Left renal cortex interstitium (tissue), 4 donors: Measurements from ENCODE around the gene KDM2A. TPM values are rescaled to one million over a fixed set of nuclear protein-coding genes. Genes with fewer than 3 reads are reported as not detected.
A peak's percentile ranks its signal among the peaks of the same experiment; 100 is the strongest.
"Not testable (repeated sequence)": the region's sequence is repeated elsewhere in the genome, so short reads cannot be mapped to it uniquely, and the experiment has no call there.

ENCODE experiments used
- DNase-seq, 4 donors: peaks; one replicate each; pipeline ENCODE4 v3.0.0-alpha.2; 2013; ENCODE audit warnings: low read depth in 4 of 4, low spot score in 2 of 4, missing footprints in 1 of 4
- polyA plus RNA-seq, 4 donors: library from polyadenylated mRNA; unstranded; fragments of 120-200 nt; gene quantifications; one replicate each; pipeline ENCODE4 v1.2.1, GENCODE V29; 2013; ENCODE audit not compliant: insufficient read length in 4 of 4

KDM2A gene
- polyA plus RNA-seq, 4 donors = 66.3 to 92.0 (median 75.9) TPM

DNA sequence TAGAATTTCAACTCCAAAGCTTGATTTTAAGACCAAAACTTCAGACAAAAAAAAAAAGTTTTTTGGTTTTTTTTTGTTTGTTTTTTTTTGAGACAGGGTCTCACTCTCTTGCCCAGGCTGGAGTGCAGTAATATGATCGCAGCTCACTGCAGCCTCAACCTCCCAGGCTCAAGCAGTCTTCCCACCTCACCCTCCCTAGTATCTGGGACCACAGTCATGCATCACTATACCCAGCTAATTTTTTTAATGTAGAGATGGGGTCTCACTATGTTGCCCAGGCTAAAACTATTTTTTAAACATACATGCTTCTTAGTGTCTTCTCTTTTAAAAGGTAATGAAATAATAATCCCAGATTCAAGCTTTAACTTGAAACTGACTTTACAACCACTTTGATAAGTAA, 111.8 kb downstream of the KDM2A start:
- DNase-seq = no peak

DNA sequence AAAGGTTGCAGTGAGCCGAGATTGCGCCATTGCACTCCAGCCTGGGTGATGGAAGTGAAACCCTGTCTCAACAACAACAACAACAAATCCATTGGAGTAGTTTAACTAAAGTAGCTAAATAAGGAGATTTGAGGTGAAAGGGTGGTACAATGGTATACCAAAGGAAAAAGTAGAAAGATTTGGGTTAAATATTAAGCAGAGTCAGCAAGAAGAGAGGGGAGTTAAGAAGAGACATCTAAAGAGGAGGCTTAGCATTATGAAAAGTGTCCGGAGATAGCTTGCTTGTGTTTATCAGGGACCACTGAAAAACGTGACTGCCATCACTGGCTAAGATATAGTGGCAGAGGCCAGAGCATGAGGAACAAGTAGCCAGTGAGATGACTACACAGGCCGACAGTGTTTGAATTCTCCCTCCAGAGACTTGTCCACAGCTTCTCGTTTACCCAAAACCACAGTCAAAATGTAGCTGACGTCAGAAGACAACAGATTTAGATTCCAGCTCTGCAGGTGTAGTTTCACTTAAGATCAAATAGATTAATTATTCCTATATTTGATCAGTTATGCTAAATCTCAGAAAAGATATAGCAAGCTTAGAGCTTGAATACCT, 114.6 kb downstream of the KDM2A start:
- DNase-seq = no peak

DNA sequence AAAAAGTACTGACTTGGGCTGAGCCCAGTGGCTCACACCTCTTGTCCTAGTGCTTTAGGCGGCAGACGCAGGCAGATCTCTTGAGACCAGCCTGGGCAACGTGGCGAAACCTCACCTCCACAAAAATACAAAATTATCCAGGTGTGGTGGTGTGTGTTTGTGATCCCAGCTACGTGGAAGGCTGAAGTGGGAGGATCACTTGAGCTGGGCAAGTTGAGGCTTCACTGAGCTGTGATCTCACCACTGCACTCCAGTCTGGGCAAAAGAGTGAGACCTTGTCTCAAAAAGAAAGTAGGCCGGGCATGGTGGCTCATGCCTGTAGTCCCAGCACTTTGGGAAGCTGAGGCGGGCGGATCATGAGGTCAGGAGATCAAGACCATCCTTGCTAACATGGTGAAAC, 115.5 kb downstream of the KDM2A start:
- not testable (repeated sequence) for DNase-seq

DNA sequence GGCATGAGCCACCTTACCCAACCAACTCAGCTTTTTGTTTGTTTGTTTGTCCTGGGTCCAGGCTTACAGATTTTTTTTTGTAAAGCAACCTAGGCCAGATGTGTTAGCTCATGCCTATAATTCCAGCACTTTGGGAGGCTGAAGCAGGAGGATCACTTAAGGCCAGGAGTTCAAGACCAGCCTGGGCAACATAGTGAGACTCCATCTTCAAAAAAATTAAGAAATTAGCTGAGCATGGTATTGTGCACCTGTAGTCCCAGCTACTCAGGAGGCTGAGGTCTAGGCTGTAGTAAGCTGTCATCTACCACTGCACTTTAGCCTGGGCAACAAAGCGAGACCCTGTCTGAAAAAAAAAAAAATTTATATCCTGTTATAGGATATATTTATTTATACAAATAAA, 118.5 kb downstream of the KDM2A start:
- no peak for DNase-seq

DNA sequence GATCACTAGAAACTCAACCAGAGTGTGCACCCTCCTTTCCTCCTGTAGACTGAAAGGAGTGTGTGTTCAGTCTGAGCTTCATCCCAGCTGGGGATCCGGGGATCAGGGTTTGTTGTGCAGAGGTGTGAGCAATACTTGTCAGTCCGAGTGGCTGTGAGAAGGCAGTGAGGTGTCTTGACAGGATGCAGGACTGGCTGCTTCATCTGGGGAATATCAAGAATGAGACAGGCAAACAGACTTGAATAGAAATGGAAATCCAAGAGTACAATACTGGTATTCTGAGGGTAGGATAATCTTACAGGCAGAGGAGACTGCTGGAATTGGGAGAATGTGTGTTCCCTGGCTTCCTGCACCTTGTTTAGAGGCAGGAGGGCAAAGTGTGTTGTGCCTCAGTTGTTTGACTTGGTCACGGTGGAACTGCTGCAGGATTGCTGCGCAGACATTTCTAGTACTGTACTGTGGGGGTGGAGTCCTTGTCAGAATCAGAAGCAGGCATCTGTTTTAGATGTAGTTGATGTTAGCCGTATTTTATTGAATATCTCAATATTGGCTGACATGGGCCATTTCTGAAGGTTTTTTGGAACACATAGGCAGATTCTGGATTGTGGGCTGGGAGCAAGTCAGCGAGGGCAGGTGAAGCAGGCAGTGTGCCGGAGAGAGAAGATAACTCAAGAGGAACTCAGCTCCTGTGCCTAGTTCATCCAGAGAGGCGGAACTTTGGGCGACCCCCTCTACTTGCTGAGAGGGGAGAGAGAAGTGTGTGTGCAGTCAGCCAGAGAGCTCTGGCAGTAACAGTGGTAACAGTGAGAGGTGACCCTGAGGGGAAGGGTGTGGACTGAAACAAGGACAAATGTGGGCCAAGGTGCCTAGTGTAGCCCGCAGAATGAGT, 120.1 kb downstream of the KDM2A start:
- DNase-seq = no peak

DNA sequence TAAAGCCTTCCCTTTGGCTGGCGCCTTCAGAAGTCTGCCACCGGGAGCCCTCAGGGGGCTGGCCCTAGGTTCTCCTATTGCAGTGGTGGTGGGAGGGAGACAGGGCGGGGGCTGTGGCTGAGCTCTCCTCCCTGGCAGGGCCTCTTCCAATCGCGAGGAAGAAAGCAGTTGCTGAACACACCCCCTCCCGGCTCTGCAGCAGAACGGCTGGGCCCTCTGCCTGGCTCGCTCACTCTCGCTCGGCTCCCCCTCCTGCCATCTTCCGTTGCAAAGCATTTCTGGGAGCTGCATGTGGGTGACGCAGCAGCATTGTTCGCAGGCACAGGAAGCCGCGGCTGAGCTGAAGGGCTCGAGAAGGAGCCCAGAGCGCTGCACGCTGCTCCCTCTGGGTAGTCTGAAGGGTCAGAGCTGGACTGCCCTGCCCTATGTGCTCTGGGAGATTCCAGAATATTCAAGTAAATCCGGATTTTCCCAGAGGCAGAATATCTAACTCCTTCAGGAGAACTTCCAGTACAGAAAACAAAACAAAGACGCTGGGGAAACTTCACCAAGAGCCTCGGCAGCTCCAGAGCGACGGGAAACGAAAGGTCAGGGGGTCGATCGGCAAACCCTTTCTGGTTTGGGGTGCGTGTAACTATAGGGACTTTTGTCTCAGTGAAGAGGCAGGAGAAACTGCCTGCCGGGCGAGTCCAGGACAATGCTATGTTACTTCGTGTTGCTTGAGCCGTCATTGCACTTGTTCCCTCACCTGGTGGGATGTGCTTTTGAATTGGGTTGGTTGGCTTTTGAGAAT, 120.9 kb downstream of the KDM2A start:
- peak; percentile 86 to 96 (median 92) for DNase-seq

DNA sequence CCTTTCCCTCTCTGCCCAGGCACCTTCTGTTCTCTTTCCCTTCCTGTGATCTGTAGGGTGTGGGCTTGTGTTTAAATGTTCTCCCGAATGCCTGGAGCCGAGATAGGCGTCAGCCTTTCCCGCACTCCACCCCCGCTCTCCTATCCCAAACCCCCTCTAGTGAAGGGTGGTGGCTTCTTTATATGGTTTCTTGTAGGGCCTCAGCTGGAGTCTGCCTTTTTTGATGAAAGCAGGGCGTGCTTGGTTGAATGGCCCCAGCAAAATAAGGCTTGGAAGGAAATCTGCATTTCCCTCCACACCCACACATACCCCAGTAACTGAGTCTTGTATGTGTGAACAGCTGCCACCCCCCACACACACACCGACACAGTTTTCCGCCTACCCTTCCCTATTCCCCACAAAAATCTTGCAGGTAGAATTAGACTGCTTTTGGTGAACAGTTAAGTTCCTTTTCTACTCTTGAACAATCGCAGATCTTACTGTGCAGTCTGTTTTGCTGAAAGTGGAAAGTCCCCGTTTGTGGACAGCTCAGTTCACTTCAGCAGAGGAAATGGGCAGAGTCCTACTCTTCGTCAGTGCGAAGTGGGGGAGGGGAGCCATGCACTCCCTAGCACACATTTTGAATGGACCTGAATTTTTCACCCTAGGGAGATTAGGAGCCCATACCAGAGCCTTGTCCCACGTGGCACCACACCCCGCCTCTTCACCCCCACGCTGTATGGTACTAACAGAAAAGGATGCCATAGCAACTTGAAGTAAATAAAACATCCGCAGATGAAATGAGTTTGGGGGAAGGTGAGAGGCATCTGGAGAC, 121.7 kb downstream of the KDM2A start:
- peak in 2 of 4 donors; percentile 53 to 57 for DNase-seq

DNA sequence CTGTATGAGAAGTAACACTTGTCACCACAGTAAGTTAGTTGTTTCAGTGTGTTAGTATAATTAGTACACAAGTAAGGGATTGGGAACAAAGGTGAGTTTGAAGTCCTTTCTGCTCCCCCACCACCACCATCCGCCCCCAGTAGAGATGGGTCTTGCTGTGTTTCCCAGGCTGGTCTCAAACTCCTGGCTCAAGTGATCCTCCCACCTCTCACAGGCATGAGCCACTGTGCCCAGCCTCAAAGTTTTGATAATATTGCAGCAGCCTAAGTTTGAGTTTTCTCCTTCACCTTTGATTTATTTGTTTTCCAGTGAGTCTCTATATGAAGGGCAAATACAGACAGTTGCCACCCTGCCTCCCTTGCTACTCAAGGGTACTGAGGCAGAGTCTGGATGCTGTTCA, 123.5 kb downstream of the KDM2A start:
- DNase-seq = no peak

DNA sequence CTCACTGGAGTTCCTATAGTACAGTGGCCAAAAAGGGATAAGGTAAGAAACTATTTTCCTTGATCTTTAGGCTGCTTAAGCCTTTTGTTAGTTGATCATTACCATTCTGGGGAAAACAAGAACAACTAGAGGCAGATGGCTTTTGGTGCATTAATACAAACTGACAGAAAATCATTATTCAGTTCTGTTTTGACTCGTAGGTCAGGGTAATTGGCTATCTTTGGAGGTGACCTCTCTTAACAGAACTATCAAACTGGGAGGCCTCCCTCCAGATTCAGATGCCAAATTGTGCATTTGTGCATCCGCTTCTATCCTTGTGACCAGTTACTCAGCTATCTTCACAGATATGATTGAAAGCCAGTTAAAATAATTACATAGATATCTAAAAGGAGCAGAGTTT, 124.0 kb downstream of the KDM2A start:
- DNase-seq = no peak

DNA sequence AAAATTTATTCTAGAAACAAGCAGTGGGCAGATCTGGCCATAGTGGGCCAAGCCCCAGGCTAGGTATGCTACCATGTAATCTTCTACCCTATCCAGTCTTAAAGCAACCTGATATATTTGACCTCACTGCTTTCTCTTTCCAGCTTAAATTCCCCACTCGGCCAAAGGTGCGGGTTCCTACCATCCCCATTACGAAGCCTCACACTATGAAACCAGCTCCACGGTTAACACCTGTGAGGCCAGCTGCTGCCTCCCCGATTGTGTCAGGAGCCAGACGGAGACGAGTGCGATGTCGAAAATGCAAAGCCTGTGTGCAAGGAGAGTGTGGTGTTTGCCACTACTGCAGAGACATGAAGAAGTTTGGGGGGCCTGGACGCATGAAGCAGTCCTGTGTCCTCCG, 126.0 kb downstream of the KDM2A start:
- DNase-seq = no peak

DNA sequence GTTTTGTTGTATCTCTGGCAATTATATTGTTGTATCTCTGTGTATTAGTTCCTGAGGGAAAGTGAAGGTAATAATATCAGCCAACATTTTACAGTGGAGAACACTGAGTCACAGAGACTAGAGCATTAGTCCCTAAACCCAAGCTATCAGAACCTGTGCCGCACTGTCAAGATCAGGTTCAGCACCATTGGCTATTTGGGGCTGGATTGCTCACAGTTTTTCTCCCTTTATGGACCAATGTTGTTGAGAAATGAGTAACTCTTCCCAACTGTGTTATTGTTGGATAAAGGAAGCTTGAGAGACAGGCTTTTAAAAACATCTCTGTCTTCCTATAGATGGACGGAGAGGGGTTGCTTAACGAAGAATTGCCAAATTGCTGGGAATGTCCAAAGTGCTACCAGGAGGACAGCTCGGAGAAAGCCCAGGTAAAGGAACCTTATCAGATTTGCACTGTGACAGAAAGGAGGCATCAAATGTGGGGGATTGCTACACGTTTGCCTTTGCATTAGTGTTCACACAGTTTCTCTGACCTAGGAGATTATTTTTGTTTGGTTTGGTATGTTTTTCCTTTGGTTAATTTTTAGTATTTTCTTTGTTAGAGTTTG, 129.0 kb downstream of the KDM2A start:
- no peak for DNase-seq

DNA sequence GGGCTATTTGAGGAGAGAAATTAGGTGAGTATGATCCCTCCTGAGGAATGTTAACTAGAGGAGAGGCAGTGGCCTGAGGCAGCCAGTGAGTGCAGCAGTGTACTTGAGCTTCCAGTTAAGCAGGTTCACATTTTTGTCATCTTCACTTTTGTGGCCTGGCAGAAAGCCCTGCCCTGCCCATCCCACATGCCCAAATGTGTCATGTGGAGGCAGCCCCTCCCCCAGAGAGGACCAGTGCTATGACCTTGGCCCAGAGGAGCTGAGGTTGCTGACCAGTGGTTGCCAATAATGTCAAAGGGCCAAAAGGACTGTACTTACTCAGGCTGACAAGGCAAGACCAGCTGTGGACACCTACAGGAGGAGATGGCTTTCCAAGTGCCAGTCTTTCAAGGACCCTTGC, 129.6 kb downstream of the KDM2A start:
- no peak for DNase-seq

DNA sequence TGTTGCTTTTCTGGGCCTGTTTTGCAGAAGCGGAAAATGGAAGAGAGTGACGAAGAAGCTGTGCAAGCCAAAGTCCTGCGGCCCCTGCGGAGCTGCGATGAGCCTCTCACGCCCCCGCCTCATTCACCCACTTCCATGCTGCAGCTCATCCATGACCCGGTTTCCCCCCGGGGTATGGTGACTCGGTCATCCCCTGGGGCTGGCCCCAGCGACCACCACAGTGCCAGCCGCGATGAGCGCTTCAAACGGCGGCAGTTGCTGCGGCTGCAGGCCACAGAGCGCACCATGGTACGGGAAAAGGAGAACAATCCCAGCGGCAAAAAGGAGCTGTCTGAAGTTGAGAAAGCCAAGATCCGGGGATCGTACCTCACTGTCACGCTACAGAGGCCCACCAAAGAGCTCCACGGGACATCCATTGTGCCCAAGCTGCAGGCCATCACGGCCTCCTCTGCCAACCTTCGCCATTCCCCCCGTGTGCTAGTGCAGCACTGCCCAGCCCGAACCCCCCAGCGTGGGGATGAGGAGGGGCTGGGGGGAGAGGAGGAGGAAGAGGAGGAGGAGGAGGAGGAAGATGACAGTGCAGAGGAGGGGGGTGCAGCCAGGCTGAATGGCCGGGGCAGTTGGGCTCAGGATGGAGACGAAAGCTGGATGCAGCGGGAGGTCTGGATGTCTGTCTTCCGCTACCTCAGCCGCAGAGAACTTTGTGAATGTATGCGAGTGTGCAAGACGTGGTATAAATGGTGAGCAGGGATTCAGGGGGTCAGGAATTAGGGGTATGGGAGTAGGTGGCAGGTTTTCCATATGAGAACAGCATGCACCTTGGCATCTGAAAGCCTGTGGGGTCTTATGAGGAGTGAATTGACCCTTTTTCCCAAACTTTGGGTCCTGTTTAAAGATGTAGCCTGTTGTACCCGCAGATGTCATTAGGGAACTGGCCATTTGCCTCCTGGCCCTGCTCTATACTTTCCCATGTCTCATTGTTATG, 131.3 kb downstream of the KDM2A start:
- DNase-seq = no peak

DNA sequence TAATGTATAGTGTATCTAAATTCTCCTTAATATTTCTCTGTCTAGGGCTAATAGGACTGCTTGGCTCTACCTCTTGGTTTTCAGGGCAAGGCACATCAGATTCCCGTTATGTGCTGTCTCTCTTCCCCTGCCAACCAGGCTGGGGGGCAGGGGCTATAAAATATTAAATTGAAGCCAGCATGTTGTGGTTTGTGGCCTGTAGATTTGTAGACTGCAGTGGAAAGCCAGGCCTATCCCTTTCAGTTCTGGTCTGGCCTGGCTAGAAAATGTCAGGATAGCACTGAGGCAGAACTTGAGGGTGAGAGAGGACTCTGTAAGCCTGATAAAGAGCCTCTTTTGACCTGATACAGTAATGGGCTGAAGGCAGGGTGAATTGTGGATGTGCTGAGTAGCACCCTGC, 132.8 kb downstream of the KDM2A start:
- DNase-seq = no peak

DNA sequence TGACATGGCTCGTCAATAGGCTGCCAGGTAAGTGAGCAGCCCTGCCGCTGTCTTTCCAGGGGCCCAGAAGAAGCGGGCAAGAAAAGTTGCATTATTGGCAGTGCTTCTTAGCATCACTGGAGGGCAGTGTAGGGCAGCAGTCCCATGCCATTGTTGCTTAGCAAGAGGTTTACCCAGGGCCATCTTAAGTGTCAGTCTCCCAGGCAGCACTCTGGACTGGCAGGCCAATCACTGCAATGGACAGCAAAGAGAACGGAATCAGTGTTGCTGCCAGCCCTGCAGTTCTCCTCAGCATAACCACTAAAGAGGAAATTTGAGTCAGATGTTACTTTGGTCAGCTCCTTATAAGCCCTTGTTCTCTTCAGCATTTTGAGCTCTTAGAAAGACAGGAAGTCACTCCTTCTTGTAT, 133.8 kb downstream of the KDM2A start:
- no peak for DNase-seq

DNA sequence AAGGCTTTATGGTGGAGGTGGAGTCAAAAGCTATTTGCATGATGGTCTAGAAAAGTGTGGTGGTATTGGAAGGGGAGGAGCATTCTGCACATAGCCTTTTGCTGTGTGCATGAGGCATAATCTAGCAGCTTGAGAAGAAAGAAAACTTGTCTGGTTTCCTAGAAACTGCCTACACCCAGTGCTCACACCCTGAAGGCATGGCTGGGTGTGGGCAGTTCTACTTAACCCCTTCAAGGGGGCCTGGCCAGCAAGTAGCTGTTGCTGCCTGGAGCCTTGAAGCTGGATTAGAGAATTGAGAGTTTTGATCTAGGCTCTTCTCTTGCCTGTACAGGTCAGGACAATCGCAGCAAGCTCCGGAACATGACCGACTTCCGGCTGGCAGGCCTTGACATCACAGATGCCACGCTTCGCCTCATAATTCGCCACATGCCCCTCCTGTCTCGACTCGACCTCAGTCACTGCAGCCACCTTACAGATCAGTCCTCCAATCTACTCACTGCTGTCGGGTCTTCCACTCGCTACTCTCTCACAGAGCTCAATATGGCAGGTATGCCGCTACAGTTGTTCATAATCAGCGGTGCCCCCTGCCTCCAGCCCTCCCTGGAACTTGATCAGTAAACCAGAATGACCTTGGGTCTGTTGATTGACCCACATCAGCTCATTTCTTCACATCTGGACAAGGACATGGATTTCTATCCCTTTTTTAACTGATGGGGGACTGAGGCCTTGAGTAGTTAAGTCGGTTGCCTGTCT, 135.0 kb downstream of the KDM2A start:
- no peak for DNase-seq

DNA sequence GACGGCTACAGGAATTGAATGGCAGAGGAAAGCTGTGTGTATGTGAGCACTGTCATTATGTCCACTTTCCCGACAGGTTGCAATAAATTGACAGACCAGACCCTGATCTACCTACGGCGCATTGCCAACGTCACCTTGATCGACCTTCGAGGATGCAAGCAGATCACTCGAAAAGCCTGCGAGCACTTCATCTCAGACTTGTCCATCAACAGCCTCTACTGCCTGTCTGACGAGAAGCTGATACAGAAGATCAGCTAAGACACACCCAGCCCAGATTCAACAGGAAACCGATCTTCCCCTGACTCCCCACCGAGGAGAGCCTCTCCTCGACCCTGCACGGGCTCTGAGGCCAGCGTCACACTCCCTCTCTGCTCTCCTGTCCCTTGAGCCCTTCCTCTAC, 135.7 kb downstream of the KDM2A start:
- no peak for DNase-seq

DNA sequence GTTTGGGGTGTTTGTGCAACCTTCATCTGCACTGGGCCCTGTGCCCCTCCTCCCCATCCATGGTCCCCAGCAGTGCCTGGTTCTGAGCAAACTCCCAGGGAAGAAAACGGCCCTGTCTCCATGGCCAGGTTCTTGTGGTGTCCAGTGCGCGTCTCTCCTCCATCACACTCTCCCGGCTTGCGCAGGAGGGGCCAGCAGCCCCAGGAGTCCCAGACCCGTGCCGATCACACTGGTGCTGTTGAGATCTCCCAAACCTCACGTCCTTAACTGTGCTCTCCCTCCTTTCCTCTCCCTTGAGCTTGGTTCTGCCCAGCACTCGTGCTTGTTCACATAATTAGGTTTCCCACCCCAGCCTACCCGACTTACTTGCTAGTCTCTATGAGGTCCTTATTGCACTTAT, 136.3 kb downstream of the KDM2A start:
- no peak for DNase-seq
